HG03520 (cell line): ENCODE data around the gene CD99.
"Not testable (repeated sequence)": the region's sequence is repeated elsewhere in the genome, so short reads cannot be mapped to it uniquely, and the experiment has no call there.

Experiments used
- ATAC-seq: cut with Tn5 transposase; IDR thresholded peaks from one replicate; pipeline ENCODE4 v1.9.1; 2021; ENCODE audit warnings: mild to moderate bottlenecking, moderate library complexity; ENCODE audit not compliant: unreplicated experiment

CD99 gene

GRCh38 chrX:2719774-2720447, 28.8 kb downstream of the CD99 start:
- ATAC-seq: no peak

- ATAC-seq: no peak
These were observed 32.3 kb downstream of the CD99 start for GRCh38 chrX:2723286-2723879.

GRCh38 chrX:2727264-2727663, 36.2 kb downstream of the CD99 start:
- not testable (repeated sequence) for ATAC-seq

- ATAC-seq: no peak
These were observed 41.0 kb downstream of the CD99 start for GRCh38 chrX:2732076-2732475.

- no peak for ATAC-seq
These were observed 41.6 kb downstream of the CD99 start for GRCh38 chrX:2732649-2733048.

GRCh38 chrX:2733286-2733685, 42.2 kb downstream of the CD99 start:
- ATAC-seq: no peak

GRCh38 chrX:2735270-2735669, 44.2 kb downstream of the CD99 start:
- no peak for ATAC-seq

GRCh38 chrX:2740672-2741071, 49.6 kb downstream of the CD99 start:
- no peak for ATAC-seq

- no peak for ATAC-seq
These were observed 50.3 kb downstream of the CD99 start for GRCh38 chrX:2741386-2741785.

GRCh38 chrX:2746250-2746649, 55.2 kb downstream of the CD99 start:
- ATAC-seq: not testable (repeated sequence)

GRCh38 chrX:2748171-2748814, 57.2 kb downstream of the CD99 start:
- no peak for ATAC-seq

GRCh38 chrX:2748815-2749188, 57.7 kb downstream of the CD99 start:
- no peak for ATAC-seq

- ATAC-seq: no peak
These were observed 60.2 kb downstream of the CD99 start for GRCh38 chrX:2751291-2751690.

- ATAC-seq: not testable (repeated sequence)
These were observed 60.8 kb downstream of the CD99 start, which contains the start of gene XG for GRCh38 chrX:2751874-2752300. Gene XG (plus strand): TSS chrX:2752040. CDS start chrX:2752275, 235 bp downstream.

- not testable (repeated sequence) for ATAC-seq
These were observed 61.3 kb downstream of the CD99 start for GRCh38 chrX:2752441-2752840.

- not testable (repeated sequence) for ATAC-seq
These were observed 64.1 kb downstream of the CD99 start for GRCh38 chrX:2755163-2755715.

- no peak for ATAC-seq
These were observed 65.5 kb downstream of the CD99 start for GRCh38 chrX:2756548-2756947.

GRCh38 chrX:2761246-2761645, 70.2 kb downstream of the CD99 start:
- ATAC-seq: no peak

GRCh38 chrX:2762671-2763070, 71.6 kb downstream of the CD99 start:
- ATAC-seq: not testable (repeated sequence)

GRCh38 chrX:2764766-2765548, 73.9 kb downstream of the CD99 start:
- ATAC-seq: not testable (repeated sequence)

- ATAC-seq: no peak
These were observed 74.4 kb downstream of the CD99 start for GRCh38 chrX:2765549-2765830.
